ENCODE data around the gene CDC25B.
A peak's percentile ranks its signal among the peaks of the same experiment; 100 is the strongest.

CDC25B gene

GRCh38 chr20:3763671-3764601 is 32.2 kb upstream of the CDC25B start:
- no peak for DNase-seq (ENCODE audit: low read depth in 3 of 3)

- DNase-seq (ENCODE audit: low read depth in 3 of 3) = no peak
These were observed 31.5 kb upstream of the CDC25B start for GRCh38 chr20:3764659-3765058.

GRCh38 chr20:3765171-3765882 is 30.8 kb upstream of the CDC25B start:
- no peak for DNase-seq (ENCODE audit: low read depth in 3 of 3)

GRCh38 chr20:3766422-3767109 is 29.5 kb upstream of the CDC25B start:
- no peak for DNase-seq (ENCODE audit: low read depth in 3 of 3)

GRCh38 chr20:3767110-3767426 is 29.0 kb upstream of the CDC25B start:
- DNase-seq (ENCODE audit: low read depth in 3 of 3) = no peak

- DNase-seq (ENCODE audit: low read depth in 3 of 3) = peak; percentile 93 to 94 (median 93)
These were observed 28.4 kb upstream of the CDC25B start, which contains the start of gene ADISSP for GRCh38 chr20:3767427-3768341. Gene ADISSP, minus strand, starts transcription at chr20:3767753. Its CDS starts 7,653 bp downstream, at chr20:3760100.

- peak; percentile 56 to 76 (median 62) for DNase-seq (ENCODE audit: low read depth in 3 of 3)
These were observed 27.6 kb upstream of the CDC25B start for GRCh38 chr20:3768342-3769130.

GRCh38 chr20:3771552-3772058 is 24.5 kb upstream of the CDC25B start:
- DNase-seq (ENCODE audit: low read depth in 3 of 3) = no peak

- DNase-seq (ENCODE audit: low read depth in 3 of 3) = no peak
These were observed 20.5 kb upstream of the CDC25B start for GRCh38 chr20:3775457-3776108.

- no peak for DNase-seq (ENCODE audit: low read depth in 3 of 3)
These were observed 18.8 kb upstream of the CDC25B start for GRCh38 chr20:3777381-3777715.

- no peak for DNase-seq (ENCODE audit: low read depth in 3 of 3)
These were observed 18.1 kb upstream of the CDC25B start for GRCh38 chr20:3777716-3778629.

GRCh38 chr20:3778976-3779375 is 17.1 kb upstream of the CDC25B start:
- no peak for DNase-seq (ENCODE audit: low read depth in 3 of 3)

GRCh38 chr20:3781153-3781910 is 14.8 kb upstream of the CDC25B start, which contains the start of gene SPEF1:
Gene SPEF1, minus strand, starts transcription at chr20:3781448. Its CDS starts 161 bp downstream, at chr20:3781287.
- no peak for DNase-seq (ENCODE audit: low read depth in 3 of 3)

GRCh38 chr20:3782597-3782996 is 13.5 kb upstream of the CDC25B start:
- DNase-seq (ENCODE audit: low read depth in 3 of 3) = no peak

- DNase-seq (ENCODE audit: low read depth in 3 of 3) = no peak
These were observed 13.0 kb upstream of the CDC25B start for GRCh38 chr20:3783068-3783489.

GRCh38 chr20:3783511-3784195 is 12.5 kb upstream of the CDC25B start:
- no peak for DNase-seq (ENCODE audit: low read depth in 3 of 3)

GRCh38 chr20:3784216-3784853 is 11.8 kb upstream of the CDC25B start:
- DNase-seq (ENCODE audit: low read depth in 3 of 3) = no peak

Measured in stimulated activated CD4-positive, alpha-beta T cell treated with anti-CD3 and anti-CD28 coated beads, TNF-alpha, amount 100 ng/mL, for 4 hours (primary cell).